NCI-H187 treated with DMSO at 0.1 percent for 48 hours (cell line): ENCODE results near the gene MOB1B.
"Not testable (repeated sequence)": the region's sequence is repeated elsewhere in the genome, so short reads cannot be mapped to it uniquely, and the experiment has no call there.

ENCODE experiments used
- DNase-seq: peaks from one replicate; lab custom pipeline; 2025; lab: John Stamatoyannopoulos, UW

MOB1B gene

GRCh38 chr4:70956549-70957210 lies 54.5 kb downstream of the MOB1B start:
- DNase-seq: no peak

- DNase-seq: no peak
Measured at GRCh38 chr4:70958681-70959080, 56.5 kb downstream of the MOB1B start.

GRCh38 chr4:70969076-70969475 lies 66.9 kb downstream of the MOB1B start:
- DNase-seq: no peak

GRCh38 chr4:70976252-70976651 lies 74.1 kb downstream of the MOB1B start:
- DNase-seq: no peak

- DNase-seq: no peak
Measured at GRCh38 chr4:70979445-70980008, 77.4 kb downstream of the MOB1B start.

- no peak for DNase-seq
Measured at GRCh38 chr4:70980196-70980595, 78.0 kb downstream of the MOB1B start.

- DNase-seq: no peak
Measured at GRCh38 chr4:70984106-70984505, 81.9 kb downstream of the MOB1B start.

- no peak for DNase-seq
Measured at GRCh38 chr4:70984589-70984988, 82.4 kb downstream of the MOB1B start.

GRCh38 chr4:70991596-70991995 lies 89.4 kb downstream of the MOB1B start:
- no peak for DNase-seq

- no peak for DNase-seq
Measured at GRCh38 chr4:70992391-70992881, 90.3 kb downstream of the MOB1B start.

- DNase-seq: peak; percentile 25
Measured at GRCh38 chr4:70993181-70994068, 91.3 kb downstream of the MOB1B start, which contains the start of gene DCK. Gene DCK, plus strand, starts transcription at chr4:70993649. Its CDS starts 187 bp downstream, at chr4:70993836.

- DNase-seq: no peak
Measured at GRCh38 chr4:70994069-70994366, 91.8 kb downstream of the MOB1B start.

GRCh38 chr4:70994387-70995099 lies 92.4 kb downstream of the MOB1B start:
- no peak for DNase-seq

- no peak for DNase-seq
Measured at GRCh38 chr4:70996018-70996360, 93.8 kb downstream of the MOB1B start.

GRCh38 chr4:70997036-70997435 lies 94.9 kb downstream of the MOB1B start:
- no peak for DNase-seq

- DNase-seq: no peak
Measured at GRCh38 chr4:70997546-70997945, 95.4 kb downstream of the MOB1B start.

GRCh38 chr4:70999639-71000038 lies 97.5 kb downstream of the MOB1B start:
- not testable (repeated sequence) for DNase-seq

- not testable (repeated sequence) for DNase-seq
Measured at GRCh38 chr4:71001363-71001762, 99.2 kb downstream of the MOB1B start.

- no peak for DNase-seq
Measured at GRCh38 chr4:71004281-71004851, 102.2 kb downstream of the MOB1B start.

- DNase-seq: not testable (repeated sequence)
Measured at GRCh38 chr4:71005025-71005424, 102.9 kb downstream of the MOB1B start.

GRCh38 chr4:71006203-71006907 lies 104.2 kb downstream of the MOB1B start:
- no peak for DNase-seq
